Skeletal muscle satellite cell (primary cell): ENCODE results near the gene BTF3.
A peak's percentile ranks its signal among the peaks of the same experiment; 100 is the strongest.
"Not testable (repeated sequence)": the region's sequence is repeated elsewhere in the genome, so short reads cannot be mapped to it uniquely, and the experiment has no call there.

Experiments used
- H3K27me3 ChIP-seq: 2 replicates; pipeline ENCODE4 v1.7.0; 2013; ENCODE audit warnings: low read length; ENCODE audit not compliant: control insufficient read depth, insufficient read depth
- H3K36me3 ChIP-seq: 2 replicates; pipeline ENCODE4 v1.7.0; 2013; ENCODE audit warnings: mild to moderate bottlenecking, control low read depth, low read length; ENCODE audit not compliant: insufficient read depth
- H3K4me1 ChIP-seq: 2 replicates; pipeline ENCODE4 v1.7.0; 2013; ENCODE audit warnings: low read length; ENCODE audit not compliant: control insufficient read depth, insufficient read depth
- H3K4me2 ChIP-seq: 2 replicates; pipeline ENCODE4 v1.7.0; 2013; ENCODE audit warnings: mild to moderate bottlenecking, low read length
- H3K4me3 ChIP-seq: 2 replicates; pipeline ENCODE4 v1.7.0; 2013; ENCODE audit warnings: low read length
- H3K9ac ChIP-seq: 2 replicates; pipeline ENCODE4 v1.7.0; 2013; ENCODE audit warnings: mild to moderate bottlenecking, low read depth, low read length, moderate library complexity
- H3K9me3 ChIP-seq: replicated peaks from 2 replicates; pipeline ENCODE4 v1.7.0; 2013; ENCODE audit warnings: mild to moderate bottlenecking, control low read depth, low read length

BTF3 gene

GRCh38 chr5:73487257-73487656 lies 11.0 kb upstream of the BTF3 start:
- H3K9ac ChIP-seq, H3K4me1 ChIP-seq, H3K9me3 ChIP-seq, H3K4me3 ChIP-seq, H3K4me2 ChIP-seq, H3K36me3 ChIP-seq: not testable (repeated sequence)
- H3K27me3 ChIP-seq: peaks cover 18% of the 10 kb centered on the region

GRCh38 chr5:73487815-73488214 lies 10.4 kb upstream of the BTF3 start:
- H3K27me3 ChIP-seq: peaks cover 18% of the 10 kb centered on the region
- H3K4me1 ChIP-seq: no peaks in the 10 kb centered on the region
- no peak overlapping the region for H3K4me3 ChIP-seq
- H3K36me3 ChIP-seq: no peaks in the 10 kb centered on the region
- H3K9ac ChIP-seq: no peak overlapping the region
- H3K9me3 ChIP-seq: no peaks in the 10 kb centered on the region
- no peak overlapping the region for H3K4me2 ChIP-seq

- Histone ChIP-seq H3K27me3 (peaks cover 18% of the 10 kb centered on the region), H3K9me3 (no peaks in the 10 kb centered on the region), H3K4me3 (no peak overlapping the region), H3K36me3 (no peaks in the 10 kb centered on the region), H3K4me2 (no peak overlapping the region), H3K9ac (no peak overlapping the region), H3K4me1 (no peaks in the 10 kb centered on the region)
Observed at GRCh38 chr5:73488806-73489205, 9.4 kb upstream of the BTF3 start.

GRCh38 chr5:73490088-73490487 lies 8.2 kb upstream of the BTF3 start:
- H3K4me2 ChIP-seq: no peak overlapping the region
- H3K9me3 ChIP-seq: no peaks in the 10 kb centered on the region
- H3K27me3 ChIP-seq: peaks cover 18% of the 10 kb centered on the region
- H3K9ac ChIP-seq: no peak overlapping the region
- H3K4me1 ChIP-seq: no peaks in the 10 kb centered on the region
- H3K4me3 ChIP-seq: no peak overlapping the region
- no peaks in the 10 kb centered on the region for H3K36me3 ChIP-seq

- Histone ChIP-seq H3K9ac (no peak overlapping the region), H3K27me3 (peaks cover 18% of the 10 kb centered on the region), H3K4me2 (no peak overlapping the region), H3K4me1 (no peaks in the 10 kb centered on the region), H3K36me3 (no peaks in the 10 kb centered on the region), H3K9me3 (no peaks in the 10 kb centered on the region), H3K4me3 (no peak overlapping the region)
Observed at GRCh38 chr5:73491155-73491554, 7.1 kb upstream of the BTF3 start.

- H3K36me3 ChIP-seq: no peaks in the 10 kb centered on the region
- no peak overlapping the region for H3K9ac ChIP-seq
- no peak overlapping the region for H3K4me2 ChIP-seq
- H3K4me1 ChIP-seq: peaks cover 7% of the 10 kb centered on the region
- H3K9me3 ChIP-seq: no peaks in the 10 kb centered on the region
- H3K4me3 ChIP-seq: no peak overlapping the region
- H3K27me3 ChIP-seq: peaks cover 3% of the 10 kb centered on the region
Observed at GRCh38 chr5:73493421-73493820, 4.8 kb upstream of the BTF3 start.

GRCh38 chr5:73494721-73495120 lies 3.5 kb upstream of the BTF3 start:
- Histone ChIP-seq H3K36me3 (peaks cover 4% of the 10 kb centered on the region), H3K27me3 (peaks cover 3% of the 10 kb centered on the region), H3K4me1 (peaks cover 8% of the 10 kb centered on the region), H3K9me3 (no peaks in the 10 kb centered on the region), H3K9ac (no peak overlapping the region), H3K4me2 (no peak overlapping the region), H3K4me3 (no peak overlapping the region)

- peaks cover 14% of the 10 kb centered on the region for H3K36me3 ChIP-seq
- H3K9me3 ChIP-seq: no peaks in the 10 kb centered on the region
- no peak overlapping the region for H3K9ac ChIP-seq
- H3K27me3 ChIP-seq: peaks cover 3% of the 10 kb centered on the region
- no peak overlapping the region for H3K4me3 ChIP-seq
- H3K4me1 ChIP-seq: peaks cover 19% of the 10 kb centered on the region
- no peak overlapping the region for H3K4me2 ChIP-seq
Observed at GRCh38 chr5:73495772-73496335, 2.4 kb upstream of the BTF3 start.

- H3K9ac ChIP-seq: no peak overlapping the region
Observed at GRCh38 chr5:73496984-73497457, 1.2 kb upstream of the BTF3 start.

GRCh38 chr5:73497497-73498056 lies 665 bp upstream of the BTF3 start:
- H3K9ac ChIP-seq: peak overlapping the region; percentile 99

More at GRCh38 chr5:73496984-73497457, 1.2 kb upstream of the BTF3 start:
- H3K27me3 ChIP-seq: no peaks in the 10 kb centered on the region
- peaks cover 21% of the 10 kb centered on the region for H3K36me3 ChIP-seq
- no peaks in the 10 kb centered on the region for H3K9me3 ChIP-seq
- peaks cover 23% of the 10 kb centered on the region for H3K4me1 ChIP-seq
- H3K4me3 ChIP-seq: no peak overlapping the region
- H3K4me2 ChIP-seq: peak overlapping the region; percentile 84

GRCh38 chr5:73499187-73499586 lies 945 bp downstream of the BTF3 start:
- H3K27me3 ChIP-seq: no peaks in the 10 kb centered on the region
- peaks cover 43% of the 10 kb centered on the region for H3K36me3 ChIP-seq
- peak overlapping the region; percentile 93 for H3K4me3 ChIP-seq
- peak overlapping the region; percentile 99 for H3K9ac ChIP-seq
- H3K9me3 ChIP-seq: no peaks in the 10 kb centered on the region
- peaks cover 23% of the 10 kb centered on the region for H3K4me1 ChIP-seq
- H3K4me2 ChIP-seq: peak overlapping the region; percentile 84

More at GRCh38 chr5:73497497-73498056, 665 bp upstream of the BTF3 start:
- Histone ChIP-seq H3K4me3 (peak overlapping the region; percentile 93), H3K27me3 (no peaks in the 10 kb centered on the region), H3K4me1 (peaks cover 23% of the 10 kb centered on the region), H3K36me3 (peaks cover 27% of the 10 kb centered on the region), H3K9me3 (no peaks in the 10 kb centered on the region), H3K4me2 (peak overlapping the region; percentile 84)

GRCh38 chr5:73499756-73500155 lies 1.5 kb downstream of the BTF3 start:
- H3K4me1 ChIP-seq: peaks cover 23% of the 10 kb centered on the region
- peak overlapping the region; percentile 84 for H3K4me2 ChIP-seq
- no peaks in the 10 kb centered on the region for H3K9me3 ChIP-seq
- peak overlapping the region; percentile 93 for H3K4me3 ChIP-seq
- H3K9ac ChIP-seq: peak overlapping the region; percentile 99
- peaks cover 48% of the 10 kb centered on the region for H3K36me3 ChIP-seq
- no peaks in the 10 kb centered on the region for H3K27me3 ChIP-seq
